GM12864 (cell line): ENCODE results near the gene KRTAP4-5.
"Not testable (repeated sequence)": the region's sequence is repeated elsewhere in the genome, so short reads cannot be mapped to it uniquely, and the experiment has no call there.

Source experiments
- DNase-seq: peaks from one replicate; pipeline ENCODE4 v3.0.0-alpha.2; 2011; ENCODE audit warnings: low read depth
- H3K4me3 ChIP-seq: 2 replicates; pipeline ENCODE4 v1.5.1; 2011; ENCODE audit warnings: mild to moderate bottlenecking, low read depth, low read length, control low read depth
- TF ChIP-seq, protein P1 (sequence below): IDR thresholded peaks from 2 replicates; pipeline ENCODE4 v1.5.1; 2011; ENCODE audit warnings: low read depth, mild to moderate bottlenecking, moderate library complexity, low read length, control low read depth, inconsistent platforms; ENCODE audit errors: missing control alignments

The KRTAP4-5 gene

DNA sequence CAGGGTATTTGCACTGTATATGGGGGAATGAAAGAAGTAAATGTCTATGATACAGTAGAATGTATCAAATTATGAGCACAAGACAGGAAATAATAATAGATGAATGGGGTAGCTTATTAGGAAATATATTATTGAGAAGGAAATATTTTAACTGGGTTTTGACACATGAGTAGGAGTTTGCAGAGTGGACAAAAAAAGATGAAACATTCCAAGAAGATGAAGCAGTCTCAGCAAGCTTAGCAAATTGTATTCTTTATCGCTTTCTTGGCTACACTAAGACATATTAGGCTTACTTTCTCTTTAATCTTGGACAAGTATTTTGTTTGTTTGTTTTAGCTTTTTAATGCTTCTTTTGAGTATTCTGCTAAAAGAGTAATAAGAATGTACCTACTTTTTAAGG, 45.7 kb downstream of the KRTAP4-5 start:
- TF ChIP-seq, protein P1, sequence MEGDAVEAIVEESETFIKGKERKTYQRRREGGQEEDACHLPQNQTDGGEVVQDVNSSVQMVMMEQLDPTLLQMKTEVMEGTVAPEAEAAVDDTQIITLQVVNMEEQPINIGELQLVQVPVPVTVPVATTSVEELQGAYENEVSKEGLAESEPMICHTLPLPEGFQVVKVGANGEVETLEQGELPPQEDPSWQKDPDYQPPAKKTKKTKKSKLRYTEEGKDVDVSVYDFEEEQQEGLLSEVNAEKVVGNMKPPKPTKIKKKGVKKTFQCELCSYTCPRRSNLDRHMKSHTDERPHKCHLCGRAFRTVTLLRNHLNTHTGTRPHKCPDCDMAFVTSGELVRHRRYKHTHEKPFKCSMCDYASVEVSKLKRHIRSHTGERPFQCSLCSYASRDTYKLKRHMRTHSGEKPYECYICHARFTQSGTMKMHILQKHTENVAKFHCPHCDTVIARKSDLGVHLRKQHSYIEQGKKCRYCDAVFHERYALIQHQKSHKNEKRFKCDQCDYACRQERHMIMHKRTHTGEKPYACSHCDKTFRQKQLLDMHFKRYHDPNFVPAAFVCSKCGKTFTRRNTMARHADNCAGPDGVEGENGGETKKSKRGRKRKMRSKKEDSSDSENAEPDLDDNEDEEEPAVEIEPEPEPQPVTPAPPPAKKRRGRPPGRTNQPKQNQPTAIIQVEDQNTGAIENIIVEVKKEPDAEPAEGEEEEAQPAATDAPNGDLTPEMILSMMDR, result no peak
- H3K4me3 ChIP-seq, result no peak overlapping the region
- no peak for DNase-seq

DNA sequence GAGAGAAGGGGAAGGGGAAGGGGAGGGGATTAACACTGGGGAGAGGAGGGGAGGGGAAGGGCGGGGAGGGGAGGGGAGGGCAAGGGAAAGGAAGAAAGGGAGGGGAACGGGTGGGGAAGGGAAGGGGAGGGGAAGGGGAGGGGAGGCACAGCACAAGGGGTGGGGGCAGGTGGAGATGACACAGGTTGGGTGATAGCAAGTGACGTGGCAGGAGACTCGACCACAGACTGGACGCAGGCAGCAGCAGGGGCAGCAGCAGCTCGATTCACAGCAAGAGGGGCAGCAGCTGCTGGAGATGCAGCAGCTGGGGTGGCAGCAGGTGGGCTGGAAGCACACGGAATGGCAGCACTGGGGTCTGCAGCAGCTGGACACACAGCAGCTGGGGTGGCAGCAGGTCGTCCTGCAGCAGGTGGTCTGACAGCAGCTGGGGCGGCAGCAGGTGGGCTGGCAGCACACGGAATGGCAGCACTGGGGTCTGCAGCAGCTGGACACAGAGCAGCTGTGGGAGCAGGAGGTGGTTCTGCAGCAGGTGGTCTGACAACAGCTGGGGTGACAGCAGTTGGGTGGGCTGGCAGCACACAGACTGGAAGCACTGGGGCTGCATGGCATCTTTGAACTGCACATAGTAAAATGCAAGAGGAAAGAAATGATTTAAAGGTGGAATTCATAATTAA, 47.9 kb downstream of the KRTAP4-5 start, which contains the start of gene KRTAP4-16:
Gene KRTAP4-16 (minus strand): TSS at position 624 of the 674 bp plus-strand sequence. CDS start 0 bp downstream, at position 624.
- TF ChIP-seq, protein P1, result no peak
- DNase-seq, result no peak
- no peak within 1 kb of the TSS for H3K4me3 ChIP-seq

DNA sequence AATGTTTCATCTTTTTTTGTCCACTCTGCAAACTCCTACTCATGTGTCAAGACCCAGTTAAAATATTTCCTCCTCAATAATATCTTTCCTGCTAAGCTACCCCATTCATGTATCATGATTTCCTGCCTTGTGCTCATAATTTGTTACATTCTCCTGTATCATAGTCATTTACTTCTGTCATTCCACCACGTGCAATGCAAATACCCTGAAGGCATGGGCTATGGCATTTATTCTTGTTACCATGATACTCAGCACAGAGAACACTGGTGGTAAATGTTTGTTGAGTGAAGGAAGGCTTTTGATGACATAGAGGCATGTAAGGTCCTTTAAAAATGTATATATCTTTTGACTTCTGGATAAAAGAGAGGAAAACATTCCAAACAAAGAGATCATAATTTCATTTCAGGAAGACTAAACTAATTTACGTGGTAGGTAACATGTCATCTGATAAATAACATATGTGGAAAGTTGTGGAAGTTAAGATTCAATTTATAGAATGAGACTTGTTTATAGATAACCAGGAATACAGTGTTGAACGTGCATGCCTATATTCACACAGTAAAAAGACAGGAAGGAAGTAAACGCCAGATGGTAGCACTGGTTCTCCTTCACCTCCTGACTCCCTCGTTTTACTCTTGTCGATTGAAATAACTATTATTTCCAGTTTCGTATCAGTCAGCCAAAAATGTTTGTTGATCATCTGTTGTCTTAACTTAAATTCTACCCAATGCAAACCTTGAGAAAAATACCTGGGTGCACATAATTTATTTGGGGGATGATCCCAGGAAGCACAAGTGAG, 49.7 kb downstream of the KRTAP4-5 start:
- not testable (repeated sequence) for H3K4me3 ChIP-seq, DNase-seq
